ENCODE results near the gene LPP. TPM values are rescaled to one million over a fixed set of nuclear protein-coding genes. Genes with fewer than 3 reads are reported as not detected.

Gene LPP
- total RNA-seq, 1 experiment from 2014 or later, result 54.0 TPM

DNA sequence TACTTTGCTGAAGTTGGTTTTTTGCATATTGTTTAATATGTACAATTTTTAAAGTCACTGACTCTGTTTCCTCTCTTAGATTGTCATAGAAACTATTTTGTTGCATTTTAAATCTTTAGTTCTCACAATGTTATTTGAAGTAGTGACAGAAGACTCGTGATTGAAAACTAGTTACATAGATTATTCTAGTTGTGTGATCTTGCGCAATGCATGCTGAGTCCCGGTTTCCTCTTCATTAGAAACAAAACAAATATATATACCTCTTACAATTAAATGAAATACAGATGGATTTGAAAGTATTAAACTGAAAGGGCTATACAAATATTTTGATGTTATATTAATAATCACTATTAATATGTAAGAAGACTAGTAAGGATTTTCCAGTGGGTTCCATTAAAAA lies 333.0 kb downstream of the LPP start:
- no TSS peak for BruUV-seq (replicated peaks)
- RAD21 ChIA-PET (ENCODE audit: low non-redundant PET in 1 of 2, low total read pairs in 2 of 2, uncharacterized antibody in 2 of 2, unreplicated experiment in 2 of 2), result no interaction called here
- no peaks in the 10 kb centered on the region for H3K79me2 ChIP-seq (ENCODE audit: insufficient read depth, low read length)
- H3K9ac ChIP-seq (ENCODE audit: low read length), result no peak overlapping the region
- no peak overlapping the region for H3K4me2 ChIP-seq (ENCODE audit: low read length)
- POLR2A ChIA-PET, result no interaction called here
- intact Hi-C loops (cut with micrococcal nuclease), result no loop called here
- H3K36me3 ChIP-seq (ENCODE audit: control insufficient read depth in 1 of 2, insufficient read depth in 2 of 2, low read length in 2 of 2), result no peaks in the 10 kb centered on the region
- TF ChIP-seq ZFX (IDR thresholded peaks at IDR 0.05) (no peak), EZH2 (IDR thresholded peaks at IDR 0.05) (no peak), SRF (IDR thresholded peaks at IDR 0.05; ENCODE audit: low read depth) (no peak), FOSL1 (IDR thresholded peaks at IDR 0.05; ENCODE audit: low read depth) (no peak), YY1 (IDR thresholded peaks at IDR 0.05; ENCODE audit: extremely low read depth, insufficient replicate concordance, low read depth, low read length) (no peak), CEBPB (IDR thresholded peaks at IDR 0.05; ENCODE audit: low read depth) (no peak), EZH2phosphoT487 (IDR thresholded peaks at IDR 0.05; ENCODE audit: borderline replicate concordance) (no peak), JUND (IDR thresholded peaks at IDR 0.05) (no peak), ZNF274 (IDR thresholded peaks at IDR 0.05; ENCODE audit: low read depth, low read length) (no peak), EGR1 (IDR thresholded peaks at IDR 0.05; ENCODE audit: low read depth) (no peak), POLR2A (IDR thresholded peaks at IDR 0.05; ENCODE audit: borderline replicate concordance, extremely low read depth, insufficient read depth, insufficient read length) (no peak), TCF7L2 (IDR thresholded peaks at IDR 0.05; ENCODE audit: borderline replicate concordance, extremely low read depth, insufficient read depth, insufficient read length) (no peak), SP1 (IDR thresholded peaks at IDR 0.05; ENCODE audit: low read depth) (no peak)
- TF ChIP-seq, protein P1, sequence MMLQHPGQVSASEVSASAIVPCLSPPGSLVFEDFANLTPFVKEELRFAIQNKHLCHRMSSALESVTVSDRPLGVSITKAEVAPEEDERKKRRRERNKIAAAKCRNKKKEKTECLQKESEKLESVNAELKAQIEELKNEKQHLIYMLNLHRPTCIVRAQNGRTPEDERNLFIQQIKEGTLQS (IDR thresholded peaks at IDR 0.05), result no peak
- TF ChIP-seq, protein P2, sequence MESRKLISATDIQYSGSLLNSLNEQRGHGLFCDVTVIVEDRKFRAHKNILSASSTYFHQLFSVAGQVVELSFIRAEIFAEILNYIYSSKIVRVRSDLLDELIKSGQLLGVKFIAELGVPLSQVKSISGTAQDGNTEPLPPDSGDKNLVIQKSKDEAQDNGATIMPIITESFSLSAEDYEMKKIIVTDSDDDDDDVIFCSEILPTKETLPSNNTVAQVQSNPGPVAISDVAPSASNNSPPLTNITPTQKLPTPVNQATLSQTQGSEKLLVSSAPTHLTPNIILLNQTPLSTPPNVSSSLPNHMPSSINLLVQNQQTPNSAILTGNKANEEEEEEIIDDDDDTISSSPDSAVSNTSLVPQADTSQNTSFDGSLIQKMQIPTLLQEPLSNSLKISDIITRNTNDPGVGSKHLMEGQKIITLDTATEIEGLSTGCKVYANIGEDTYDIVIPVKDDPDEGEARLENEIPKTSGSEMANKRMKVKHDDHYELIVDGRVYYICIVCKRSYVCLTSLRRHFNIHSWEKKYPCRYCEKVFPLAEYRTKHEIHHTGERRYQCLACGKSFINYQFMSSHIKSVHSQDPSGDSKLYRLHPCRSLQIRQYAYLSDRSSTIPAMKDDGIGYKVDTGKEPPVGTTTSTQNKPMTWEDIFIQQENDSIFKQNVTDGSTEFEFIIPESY (IDR thresholded peaks at IDR 0.05; ENCODE audit: extremely low read depth, insufficient replicate concordance, low read length), result no peak
- no peaks in the 10 kb centered on the region for H4K20me1 ChIP-seq (ENCODE audit: insufficient read depth)
- no peaks in the 10 kb centered on the region for H3K9me2 ChIP-seq (ENCODE audit: insufficient read depth)
- CTCF ChIA-PET, result no interaction called here
- no peak overlapping the region for H3K27ac ChIP-seq (ENCODE audit: low read depth, low read length)
- no peak overlapping the region for H2AFZ ChIP-seq (ENCODE audit: low read depth, low read length, poor library complexity, severe bottlenecking)
- no peaks in the 10 kb centered on the region for H3K4me1 ChIP-seq (ENCODE audit: control insufficient read depth in 1 of 2, insufficient read depth in 2 of 2, low read length in 2 of 2)
- no peak for DNase-seq (ENCODE audit: low read depth, low spot score)
- H3K27me3 ChIP-seq (ENCODE audit: insufficient read depth, low read length), result no peaks in the 10 kb centered on the region
- ATAC-seq, result no peak
- no peaks in the 10 kb centered on the region for H3K9me3 ChIP-seq (ENCODE audit: control insufficient read depth in 1 of 2, insufficient read depth in 1 of 2, low read depth in 1 of 2, low read length in 2 of 2)
- no peak overlapping the region for H3K4me3 ChIP-seq (replicated peaks in 1 of 2; ENCODE audit: low read depth in 1 of 2, low read length in 2 of 2)
